Stomach (tissue), 4 donors: ENCODE results near the gene DNAJC4.

Experiments used
- POLR2AphosphoS5 ChIP-seq, 3 donors: sonication (generic); formaldehyde crosslinking; IDR thresholded peaks; one replicate each; pipeline ENCODE4 v1.6.1; 2016; ENCODE audit warnings: antibody characterized with exemption in 3 of 3
- TF ChIP-seq, protein P1 (sequence below), 7 experiments: fragments of 450-650 bp in 4 of 7; fragments of 200-600 bp in 3 of 7; sonication (generic) in 3 of 7; IDR thresholded peaks; one replicate each; pipeline ENCODE4 v1.5.1; 2016 to 2019; ENCODE audit warnings: antibody characterized with exemption in 7 of 7, control low read depth in 2 of 7, mild to moderate bottlenecking in 1 of 7

GRCh38 chr11:64248578-64248977, 18.2 kb downstream of the DNAJC4 start:
- TF ChIP-seq, protein P1, sequence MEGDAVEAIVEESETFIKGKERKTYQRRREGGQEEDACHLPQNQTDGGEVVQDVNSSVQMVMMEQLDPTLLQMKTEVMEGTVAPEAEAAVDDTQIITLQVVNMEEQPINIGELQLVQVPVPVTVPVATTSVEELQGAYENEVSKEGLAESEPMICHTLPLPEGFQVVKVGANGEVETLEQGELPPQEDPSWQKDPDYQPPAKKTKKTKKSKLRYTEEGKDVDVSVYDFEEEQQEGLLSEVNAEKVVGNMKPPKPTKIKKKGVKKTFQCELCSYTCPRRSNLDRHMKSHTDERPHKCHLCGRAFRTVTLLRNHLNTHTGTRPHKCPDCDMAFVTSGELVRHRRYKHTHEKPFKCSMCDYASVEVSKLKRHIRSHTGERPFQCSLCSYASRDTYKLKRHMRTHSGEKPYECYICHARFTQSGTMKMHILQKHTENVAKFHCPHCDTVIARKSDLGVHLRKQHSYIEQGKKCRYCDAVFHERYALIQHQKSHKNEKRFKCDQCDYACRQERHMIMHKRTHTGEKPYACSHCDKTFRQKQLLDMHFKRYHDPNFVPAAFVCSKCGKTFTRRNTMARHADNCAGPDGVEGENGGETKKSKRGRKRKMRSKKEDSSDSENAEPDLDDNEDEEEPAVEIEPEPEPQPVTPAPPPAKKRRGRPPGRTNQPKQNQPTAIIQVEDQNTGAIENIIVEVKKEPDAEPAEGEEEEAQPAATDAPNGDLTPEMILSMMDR (IDR thresholded peaks at IDR 0.05): no peak
- TF ChIP-seq POLR2AphosphoS5 (IDR thresholded peaks at IDR 0.05): no peak
